HG02884 (cell line): ENCODE data around the gene FBXL22.

Source experiments
- ATAC-seq: cut with Tn5 transposase; IDR thresholded peaks from one replicate; pipeline ENCODE4 v1.9.1; 2021; ENCODE audit warnings: mild to moderate bottlenecking, moderate library complexity; ENCODE audit not compliant: unreplicated experiment

The FBXL22 gene

GRCh38 chr15:63593705-63594671, 3.2 kb upstream of the FBXL22 start:
- no peak for ATAC-seq

DNA sequence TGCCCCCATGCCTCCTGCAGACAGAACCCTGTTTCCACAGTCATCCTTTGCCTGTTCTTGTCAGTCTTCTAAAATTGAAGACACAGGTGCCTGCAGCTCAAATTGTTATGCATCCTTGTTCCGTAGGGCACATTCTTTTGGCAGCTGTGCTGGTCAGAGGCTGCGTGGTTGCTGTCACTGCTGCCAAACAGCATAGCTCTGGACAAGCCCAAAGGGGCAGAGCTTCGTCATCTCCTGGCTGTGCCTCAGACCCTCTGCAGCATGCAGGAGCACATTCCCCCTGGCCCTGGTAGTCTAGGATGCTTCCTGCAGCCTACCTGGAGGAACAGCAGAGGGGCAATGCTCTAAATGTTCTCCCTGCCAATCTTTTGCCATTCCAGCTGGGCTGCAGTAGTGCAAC, 2.1 kb upstream of the FBXL22 start:
- no peak for ATAC-seq

DNA sequence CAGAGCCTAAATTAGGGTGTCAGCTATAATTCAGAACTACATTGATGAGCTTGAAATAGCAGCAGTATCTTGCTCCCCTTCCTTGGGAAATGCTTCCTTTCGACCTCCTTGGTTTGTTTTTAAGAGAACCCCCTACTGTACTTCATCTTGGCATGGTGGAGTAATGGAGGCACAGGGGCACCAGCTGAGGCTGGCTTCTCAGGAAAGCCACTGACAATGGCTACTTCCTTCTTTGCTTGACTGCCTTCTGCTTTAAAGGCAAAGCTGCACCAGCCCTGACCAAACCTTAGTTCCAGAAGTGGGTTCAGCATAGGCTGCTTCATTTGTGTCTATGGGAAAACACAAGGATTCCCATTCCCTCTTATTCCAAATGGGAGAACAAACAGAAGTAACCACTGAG, 1.5 kb upstream of the FBXL22 start:
- no peak for ATAC-seq

- ATAC-seq, result no peak
These were observed 530 bp upstream of the FBXL22 start for GRCh38 chr15:63596676-63597037.

GRCh38 chr15:63597821-63598220, 634 bp downstream of the FBXL22 start:
- no peak for ATAC-seq

DNA sequence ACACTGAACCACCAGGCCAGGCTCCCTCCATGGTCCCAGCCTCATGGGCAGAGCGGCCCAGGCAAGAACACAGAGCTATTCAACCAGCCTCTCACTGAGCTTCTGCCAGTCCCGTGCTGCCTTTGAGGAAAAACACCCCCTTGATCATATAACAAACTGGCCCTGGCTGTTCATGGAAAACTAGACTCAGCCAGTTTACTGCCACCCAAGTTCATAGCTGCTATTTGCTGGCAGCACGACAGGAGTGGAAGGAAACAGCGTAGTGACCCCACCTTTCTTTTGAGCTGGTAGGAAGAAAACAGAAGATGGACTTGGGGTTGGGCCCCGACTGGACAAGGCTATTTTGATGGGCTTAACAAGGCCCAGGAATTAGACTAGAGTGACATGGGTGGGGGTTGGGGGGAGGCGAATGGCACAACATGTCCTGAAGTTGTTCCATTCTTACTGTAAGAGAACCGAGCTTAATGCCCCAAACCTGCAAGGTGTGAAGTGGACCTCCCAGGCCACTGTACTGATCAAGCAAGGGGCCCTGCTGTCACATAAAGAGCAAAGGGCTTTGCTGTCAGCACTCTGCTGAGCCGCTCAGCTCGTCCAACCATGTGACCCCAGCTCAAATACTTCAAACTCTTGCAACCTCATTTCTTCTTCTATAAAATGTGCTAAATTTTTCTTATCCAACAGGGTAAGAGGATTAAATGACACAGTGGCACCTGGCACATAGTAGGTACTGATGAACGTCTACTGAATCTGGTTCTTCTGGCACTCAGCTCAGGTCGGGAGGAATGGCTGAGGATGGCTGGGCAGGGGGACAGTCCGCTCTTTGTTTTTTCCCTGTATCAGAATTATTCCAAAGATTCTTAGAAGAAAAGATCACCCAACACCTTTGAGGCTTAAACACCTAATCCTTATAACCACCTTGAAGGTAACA, 1.6 kb downstream of the FBXL22 start:
- no peak for ATAC-seq

DNA sequence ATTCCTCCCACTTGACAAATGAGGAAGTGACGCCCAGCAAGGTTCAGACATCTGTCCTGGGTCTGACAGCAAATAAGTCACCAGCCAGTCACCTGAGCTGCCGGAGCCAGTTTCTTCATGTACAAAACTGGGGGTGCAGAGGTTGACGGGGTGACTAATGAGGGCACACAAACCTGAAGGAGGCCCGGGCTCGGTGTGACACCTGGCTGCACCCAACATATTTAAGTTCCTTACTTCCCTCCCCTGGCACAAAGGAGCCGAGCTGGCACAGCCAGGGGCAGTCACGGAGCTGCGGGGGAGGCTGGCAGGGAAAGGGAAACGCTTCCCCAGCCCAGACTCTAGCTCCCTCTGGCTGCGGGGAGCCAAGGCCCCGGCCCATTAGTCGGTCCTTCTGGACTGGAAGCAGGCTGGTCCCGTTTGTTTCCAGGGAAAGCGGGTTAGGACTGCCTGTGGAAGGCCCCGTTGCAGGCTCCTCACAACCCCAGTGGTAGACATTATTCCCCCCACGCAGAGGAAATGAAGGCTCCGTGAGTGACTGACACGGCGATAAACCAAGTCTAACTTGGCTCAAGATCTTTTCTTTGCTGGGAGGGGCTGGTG, 2.3 kb downstream of the FBXL22 start:
- no peak for ATAC-seq

GRCh38 chr15:63600001-63600615, 2.9 kb downstream of the FBXL22 start:
- ATAC-seq, result no peak

DNA sequence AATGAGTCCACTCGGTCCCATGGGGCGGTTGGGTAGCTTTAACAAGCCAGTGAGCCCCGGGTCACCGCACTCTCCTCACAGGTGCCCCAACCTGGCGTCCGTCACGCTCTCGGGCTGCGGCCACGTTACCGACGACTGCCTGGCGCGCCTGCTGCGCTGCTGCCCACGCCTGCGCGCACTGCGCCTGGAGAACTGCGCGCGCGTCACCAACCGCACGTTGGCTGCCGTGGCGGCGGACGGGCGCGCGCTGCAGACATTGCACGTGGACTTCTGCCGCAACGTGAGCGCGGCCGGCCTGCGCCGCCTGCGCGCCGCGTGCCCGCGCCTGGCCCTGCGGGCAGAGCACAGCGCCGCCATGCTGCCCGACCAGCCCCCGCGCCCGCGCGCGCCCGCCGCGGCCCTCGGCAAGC, 3.4 kb downstream of the FBXL22 start:
- ATAC-seq, result peak; percentile 65

DNA sequence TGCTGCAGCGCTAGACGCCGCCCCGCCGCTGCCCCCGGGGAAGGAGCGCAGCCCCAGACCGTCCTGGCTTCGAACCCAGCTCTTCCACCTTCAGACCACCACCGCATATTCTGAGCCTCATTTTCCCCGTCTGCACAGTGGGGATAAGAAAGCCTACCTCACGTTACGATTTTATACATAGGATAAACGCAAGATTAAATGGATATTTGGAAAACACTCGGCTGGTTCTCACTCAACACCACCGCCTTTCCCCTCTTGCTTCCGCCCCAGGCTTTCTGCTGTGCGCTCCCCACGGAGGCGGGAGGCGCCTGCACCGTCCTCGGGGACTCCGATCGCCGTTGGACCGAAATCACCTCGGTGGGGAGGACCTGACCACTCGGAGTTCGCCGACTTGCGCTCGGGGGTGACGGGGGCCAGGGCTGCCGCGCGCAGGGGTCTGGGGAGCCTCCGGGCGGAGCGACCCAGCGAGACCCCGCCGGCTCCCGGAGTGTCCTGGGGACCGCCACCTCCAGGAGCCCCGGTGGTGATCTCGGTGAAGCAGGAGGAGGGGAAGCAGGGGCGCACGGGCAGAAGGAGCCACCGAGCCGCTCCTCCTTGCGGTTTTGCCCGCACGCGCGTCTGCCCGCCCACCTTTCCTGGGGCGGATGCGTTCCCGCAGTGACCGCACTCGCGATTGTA, 4.0 kb downstream of the FBXL22 start:
- peak; percentile 2 for ATAC-seq

- no peak for ATAC-seq
These were observed 4.6 kb downstream of the FBXL22 start for GRCh38 chr15:63601704-63602185.

DNA sequence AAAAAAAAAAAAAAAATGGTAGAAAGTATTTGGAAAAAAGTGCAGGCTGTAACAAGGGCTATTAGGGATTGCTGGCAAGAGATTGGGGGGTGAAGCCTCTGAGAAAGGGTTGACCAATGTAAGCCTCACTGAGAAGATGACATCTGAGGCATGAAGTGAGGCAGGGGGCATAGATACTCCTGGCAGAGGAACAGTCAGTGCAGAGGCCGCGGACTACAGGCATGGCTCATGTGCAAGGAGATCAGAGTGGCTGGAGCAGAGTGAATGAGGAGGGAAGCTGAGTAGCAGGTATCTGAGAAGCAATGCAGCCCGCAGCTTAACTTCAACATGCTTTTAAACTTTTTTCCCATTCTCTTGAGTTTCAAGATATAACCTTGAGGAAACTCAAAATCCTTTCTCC, 5.4 kb downstream of the FBXL22 start:
- ATAC-seq, result no peak

DNA sequence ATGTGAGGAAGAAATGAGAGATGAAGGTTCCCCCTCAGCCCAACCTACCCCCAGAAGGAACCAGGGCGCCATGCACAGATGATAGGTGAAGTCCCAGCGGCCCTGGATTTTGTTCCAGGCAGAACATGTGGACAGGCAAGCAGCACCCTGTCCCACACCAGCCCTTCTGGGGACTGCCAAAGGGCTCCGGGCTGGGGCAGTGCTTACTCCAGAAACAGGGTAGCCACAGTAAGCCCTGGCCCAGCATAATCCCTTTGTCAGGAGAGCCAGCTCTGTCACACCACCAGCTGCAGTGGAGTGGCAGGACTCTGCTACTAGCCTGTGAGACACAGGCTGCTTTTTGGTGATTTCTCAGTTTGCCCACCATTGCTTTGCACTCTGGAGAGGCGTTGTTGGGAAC, 6.3 kb downstream of the FBXL22 start:
- ATAC-seq, result no peak

DNA sequence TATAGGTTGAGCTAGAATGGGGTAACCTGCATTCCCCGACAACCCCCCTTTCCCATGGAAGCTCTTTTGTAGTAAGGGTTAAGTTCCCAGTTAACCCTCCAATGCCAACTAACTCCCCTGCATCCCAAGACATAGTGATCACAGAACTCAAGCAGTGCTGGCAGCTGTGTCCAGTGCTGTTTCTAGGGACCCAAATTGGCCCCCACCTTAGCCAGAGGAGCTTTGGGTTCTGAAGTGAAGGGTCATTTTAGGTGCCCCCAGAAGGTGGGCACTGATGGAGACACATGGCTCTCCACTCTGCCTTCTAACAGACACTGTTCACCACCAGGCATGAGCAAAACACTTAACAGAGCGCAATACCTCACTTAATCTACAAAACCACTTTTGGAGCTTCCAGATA, 7.1 kb downstream of the FBXL22 start:
- ATAC-seq, result no peak

DNA sequence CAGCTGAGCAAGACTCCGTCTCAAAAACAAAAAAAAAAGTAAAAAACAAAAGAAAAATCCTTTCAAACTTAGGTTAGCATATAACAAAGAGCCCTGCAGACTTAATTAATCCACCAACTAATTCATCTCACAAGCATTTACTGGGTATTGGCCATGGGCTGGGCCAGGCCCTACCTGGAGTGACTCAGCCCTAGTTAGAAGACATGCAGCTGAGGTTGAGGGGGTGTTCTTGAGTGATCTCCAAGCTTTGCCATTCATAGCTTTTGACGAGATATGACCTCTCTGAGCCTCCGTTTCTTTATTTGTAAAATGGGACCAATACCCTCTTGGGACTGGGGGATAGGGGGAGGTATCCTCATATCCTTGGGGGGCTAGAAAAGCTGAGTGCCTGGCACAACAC, 7.8 kb downstream of the FBXL22 start:
- ATAC-seq, result no peak

DNA sequence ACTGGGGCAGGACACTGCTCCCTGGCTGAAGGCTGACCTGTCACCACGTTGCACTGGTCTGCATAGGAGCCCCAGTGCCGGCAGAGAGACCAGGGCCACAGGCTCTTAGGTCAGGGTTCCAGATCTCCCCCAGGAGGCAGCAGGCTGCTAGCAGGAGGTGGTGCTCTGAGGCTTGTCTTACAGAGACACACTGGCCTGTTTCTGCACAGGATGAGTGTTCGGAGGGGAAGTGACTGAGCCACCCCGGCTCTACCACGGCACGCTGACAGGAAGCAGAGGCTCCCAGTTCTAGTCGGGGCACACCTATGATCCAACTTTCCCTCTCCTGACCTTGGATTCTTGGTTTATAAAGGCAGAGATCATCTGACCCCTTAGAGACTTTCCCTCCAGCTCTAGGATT, 8.6 kb downstream of the FBXL22 start:
- no peak for ATAC-seq

DNA sequence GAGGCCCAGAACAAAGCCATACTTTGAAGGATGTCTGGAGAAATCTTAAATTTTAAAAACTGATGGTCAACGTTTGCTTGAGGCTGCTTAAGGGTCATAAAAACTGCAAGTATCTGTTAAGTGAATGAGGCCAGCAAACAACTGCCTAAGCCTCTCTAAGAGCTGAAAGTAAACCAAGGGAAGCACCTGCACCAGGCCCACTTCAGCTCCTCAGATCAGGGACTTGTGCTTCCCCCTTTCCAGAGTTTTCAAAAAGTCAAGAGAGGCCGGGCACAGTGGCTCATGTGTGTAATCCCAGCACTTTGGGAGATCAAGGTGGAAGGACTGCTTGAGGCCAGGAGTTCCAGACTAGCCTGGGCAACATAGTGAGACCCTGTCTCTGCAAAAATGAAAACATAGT, 9.1 kb downstream of the FBXL22 start:
- no peak for ATAC-seq

- no peak for ATAC-seq
These were observed 11.8 kb downstream of the FBXL22 start for GRCh38 chr15:63608989-63609388.

GRCh38 chr15:63609448-63609847, 12.3 kb downstream of the FBXL22 start:
- ATAC-seq, result no peak

DNA sequence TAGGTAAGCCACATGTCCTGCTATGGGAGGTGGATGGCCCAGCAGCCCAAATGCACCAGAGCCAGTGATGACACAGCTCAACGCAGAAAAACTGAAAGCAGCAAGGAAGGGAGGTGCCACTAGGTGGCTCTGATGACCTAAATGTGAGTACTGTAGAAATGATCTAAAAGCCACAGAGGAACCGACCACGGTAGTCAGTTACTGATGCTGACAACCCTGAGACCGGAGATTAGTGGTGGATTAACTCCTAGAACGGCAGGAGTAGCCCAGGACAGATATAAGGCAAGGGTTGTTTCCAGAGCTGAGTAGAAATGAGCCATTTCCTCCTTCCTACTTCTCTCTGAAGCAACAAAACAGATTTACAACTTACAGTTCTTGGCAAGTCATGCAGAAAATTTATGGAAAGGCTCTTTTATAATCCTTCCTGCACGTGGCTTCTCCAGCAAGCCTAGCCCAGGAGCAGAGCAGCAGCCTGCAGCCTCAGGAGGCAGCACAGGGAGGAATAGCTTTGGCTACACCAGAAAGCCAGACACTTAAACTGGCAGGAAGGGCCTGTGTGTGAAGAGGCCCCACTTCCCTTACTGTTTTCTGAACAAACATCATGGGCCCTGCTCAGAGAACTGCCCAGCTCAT, 13.1 kb downstream of the FBXL22 start:
- peak; percentile 62 for ATAC-seq
